Gastrocnemius medialis (tissue), 4 donors: Measurements from ENCODE around the gene EPAS1.

Source experiments
- POLR2A ChIP-seq, 2 donors: fragments of 450-650 bp; IDR thresholded peaks; one replicate each; pipeline ENCODE4 v1.6.1; 2017; ENCODE audit warnings: antibody characterized with exemption in 2 of 2, mild to moderate bottlenecking in 2 of 2, moderate library complexity in 2 of 2
- TF ChIP-seq, protein P1 (sequence below), 5 experiments: fragments of 450-650 bp in 3 of 5; fragments of 200-600 bp in 2 of 5; sonication (generic) in 2 of 5; IDR thresholded peaks in 4 of 5; conservative IDR thresholded peaks in 1 of 5; 1 replicate in 4 of 5; 2 replicates in 1 of 5; pipeline ENCODE4 v1.5.1; 2016 to 2019; ENCODE audit warnings: antibody characterized with exemption in 5 of 5, mild to moderate bottlenecking in 3 of 5, moderate library complexity in 3 of 5

DNA sequence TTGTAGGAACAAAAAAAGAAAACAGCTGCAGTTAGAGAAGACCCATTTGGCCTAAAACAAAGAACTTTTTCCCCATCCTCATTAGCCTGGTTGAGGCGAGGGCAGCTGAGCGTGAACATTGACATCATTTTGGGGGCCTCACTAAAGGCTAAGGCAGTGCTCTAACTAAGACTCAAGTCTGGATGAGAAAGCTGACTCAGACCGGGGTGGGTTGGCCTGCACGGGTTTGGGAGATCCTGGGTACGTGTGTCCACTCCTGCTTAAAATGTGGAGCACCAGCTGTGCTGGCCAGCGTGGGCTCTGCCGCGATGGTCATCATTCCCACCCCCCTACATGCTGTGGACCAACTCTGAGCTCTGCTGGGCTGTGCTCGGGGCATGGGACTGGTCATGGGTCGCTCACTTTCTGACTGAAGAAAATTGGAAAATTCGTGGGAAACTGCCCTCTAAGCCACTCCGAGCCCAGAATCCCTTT, 96.2 kb downstream of the EPAS1 start:
- TF ChIP-seq, protein P1, sequence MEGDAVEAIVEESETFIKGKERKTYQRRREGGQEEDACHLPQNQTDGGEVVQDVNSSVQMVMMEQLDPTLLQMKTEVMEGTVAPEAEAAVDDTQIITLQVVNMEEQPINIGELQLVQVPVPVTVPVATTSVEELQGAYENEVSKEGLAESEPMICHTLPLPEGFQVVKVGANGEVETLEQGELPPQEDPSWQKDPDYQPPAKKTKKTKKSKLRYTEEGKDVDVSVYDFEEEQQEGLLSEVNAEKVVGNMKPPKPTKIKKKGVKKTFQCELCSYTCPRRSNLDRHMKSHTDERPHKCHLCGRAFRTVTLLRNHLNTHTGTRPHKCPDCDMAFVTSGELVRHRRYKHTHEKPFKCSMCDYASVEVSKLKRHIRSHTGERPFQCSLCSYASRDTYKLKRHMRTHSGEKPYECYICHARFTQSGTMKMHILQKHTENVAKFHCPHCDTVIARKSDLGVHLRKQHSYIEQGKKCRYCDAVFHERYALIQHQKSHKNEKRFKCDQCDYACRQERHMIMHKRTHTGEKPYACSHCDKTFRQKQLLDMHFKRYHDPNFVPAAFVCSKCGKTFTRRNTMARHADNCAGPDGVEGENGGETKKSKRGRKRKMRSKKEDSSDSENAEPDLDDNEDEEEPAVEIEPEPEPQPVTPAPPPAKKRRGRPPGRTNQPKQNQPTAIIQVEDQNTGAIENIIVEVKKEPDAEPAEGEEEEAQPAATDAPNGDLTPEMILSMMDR (IDR thresholded peaks at IDR 0.05 in 4 of 5, conservative IDR thresholded peaks at IDR 0.05 in 1 of 5), result no peak
- no peak for TF ChIP-seq POLR2A (IDR thresholded peaks at IDR 0.05)
